SK-N-SH (cell line): ENCODE results near the gene KIF18B.

Experiments
- CHD2 ChIP-seq: fragments of 150-350 bp; IDR thresholded peaks from 2 replicates; pipeline ENCODE4 v1.6.1; 2018; ENCODE audit warnings: low read length; ENCODE audit not compliant: partially characterized antibody
- CTCF ChIP-seq: fragments of 200-600 bp; sonication (generic); IDR thresholded peaks from 2 replicates; pipeline ENCODE4 v1.6.1; 2017; ENCODE audit warnings: antibody characterized with exemption, mild to moderate bottlenecking, moderate library complexity
- EP300 ChIP-seq, 2 experiments: IDR thresholded peaks; 2 replicates each; pipeline versions ENCODE4 v1.4.0 to v1.6.1; 2012; ENCODE audit warnings: borderline replicate concordance in 1 of 2, low read depth in 1 of 2, low read length in 1 of 2
- EZH2phosphoT487 ChIP-seq: fragments of 200-600 bp; sonication (generic); IDR thresholded peaks from 2 replicates; pipeline ENCODE4 v1.6.1; 2017; ENCODE audit warnings: low read depth, mixed run types, mild to moderate bottlenecking, antibody characterized with exemption, moderate library complexity, borderline replicate concordance
- JUND ChIP-seq: IDR thresholded peaks from 2 replicates; pipeline ENCODE4 v1.4.0; 2012
- MAX ChIP-seq: IDR thresholded peaks from 2 replicates; pipeline ENCODE4 v1.4.0; 2012; ENCODE audit warnings: low read depth
- POLR2AphosphoS5 ChIP-seq: IDR thresholded peaks from 2 replicates; pipeline ENCODE4 v1.6.1; 2012; ENCODE audit warnings: low read depth, low read length
- RAD21 ChIP-seq: IDR thresholded peaks from 2 replicates; pipeline ENCODE4 v1.6.1; 2012; ENCODE audit warnings: mild to moderate bottlenecking, low read length
- RCOR1 ChIP-seq: fragments of 150-350 bp; IDR thresholded peaks from 2 replicates; pipeline ENCODE4 v1.6.1; 2017; ENCODE audit warnings: antibody characterized with exemption, low read length
- RFX5 ChIP-seq: IDR thresholded peaks from 2 replicates; pipeline ENCODE4 v1.6.1; 2012; ENCODE audit warnings: mild to moderate bottlenecking, improper control_type of control experiment, low read length
- SIN3A ChIP-seq: IDR thresholded peaks from 2 replicates; pipeline ENCODE4 v1.6.1; 2012; ENCODE audit warnings: low read depth, mild to moderate bottlenecking, low read length, moderate library complexity, borderline replicate concordance
- TAF1 ChIP-seq: IDR thresholded peaks from 2 replicates; pipeline ENCODE4 v1.6.1; 2012; ENCODE audit warnings: low read depth, mild to moderate bottlenecking, low read length, moderate library complexity, borderline replicate concordance
- TCF12 ChIP-seq: IDR thresholded peaks from 2 replicates; pipeline ENCODE4 v1.4.0; 2012
- YY1 ChIP-seq: IDR thresholded peaks from 2 replicates; pipeline ENCODE4 v1.4.0; 2012; ENCODE audit warnings: low read depth, mild to moderate bottlenecking

GRCh38 chr17:44898768-44899073 lies 48.9 kb downstream of the KIF18B start:
- TF ChIP-seq CHD2 (no peak), SIN3A (no peak), TAF1 (no peak), RFX5 (no peak), CTCF (no peak), EZH2phosphoT487 (no peak), YY1 (no peak), RAD21 (no peak), MAX (no peak), RCOR1 (no peak), POLR2AphosphoS5 (no peak), JUND (no peak), EP300 (IDR thresholded peaks at IDR 0.05; ENCODE audit: borderline replicate concordance in 1 of 2, low read depth in 1 of 2, low read length in 1 of 2) (no peak), TCF12 (no peak)
